HG03045 (cell line): ENCODE data around the gene GOT2.
"Not testable (repeated sequence)": the region's sequence is repeated elsewhere in the genome, so short reads cannot be mapped to it uniquely, and the experiment has no call there.

Experiments used
- ATAC-seq: cut with Tn5 transposase; IDR thresholded peaks from one replicate; pipeline ENCODE4 v1.9.1; 2021; ENCODE audit warnings: mild to moderate bottlenecking, moderate library complexity; ENCODE audit not compliant: unreplicated experiment

Gene GOT2

GRCh38 chr16:58723109-58723508 lies 11.0 kb downstream of the GOT2 start:
- no peak for ATAC-seq

GRCh38 chr16:58717994-58718393 lies 16.1 kb downstream of the GOT2 start:
- no peak for ATAC-seq

GRCh38 chr16:58716468-58716867 lies 17.6 kb downstream of the GOT2 start:
- no peak for ATAC-seq

- no peak for ATAC-seq
Observed at GRCh38 chr16:58713742-58714141, 20.4 kb downstream of the GOT2 start.

GRCh38 chr16:58709333-58709732 lies 24.8 kb downstream of the GOT2 start:
- peak; percentile 65 for ATAC-seq

GRCh38 chr16:58699151-58699550 lies 35.0 kb downstream of the GOT2 start:
- no peak for ATAC-seq

GRCh38 chr16:58695368-58695767 lies 38.7 kb downstream of the GOT2 start:
- ATAC-seq, result no peak

GRCh38 chr16:58692450-58692849 lies 41.7 kb downstream of the GOT2 start:
- no peak for ATAC-seq

GRCh38 chr16:58686985-58687706 lies 47.0 kb downstream of the GOT2 start:
- not testable (repeated sequence) for ATAC-seq

- no peak for ATAC-seq
Observed at GRCh38 chr16:58685084-58685449, 49.0 kb downstream of the GOT2 start.

- peak; percentile 96 for ATAC-seq
Observed at GRCh38 chr16:58684354-58685083, 49.6 kb downstream of the GOT2 start, which contains the start of gene SLC38A7. SLC38A7 (minus strand) TSS chr16:58684770; CDS start chr16:58680126, 4,644 bp downstream.

- no peak for ATAC-seq
Observed at GRCh38 chr16:58684001-58684353, 50.1 kb downstream of the GOT2 start.

GRCh38 chr16:58679763-58680162 lies 54.4 kb downstream of the GOT2 start:
- no peak for ATAC-seq

- ATAC-seq, result no peak
Observed at GRCh38 chr16:58678716-58679115, 55.4 kb downstream of the GOT2 start.

- no peak for ATAC-seq
Observed at GRCh38 chr16:58678269-58678668, 55.8 kb downstream of the GOT2 start.

- ATAC-seq, result no peak
Observed at GRCh38 chr16:58670946-58671583, 63.1 kb downstream of the GOT2 start.

- no peak for ATAC-seq
Observed at GRCh38 chr16:58670177-58670576, 63.9 kb downstream of the GOT2 start.

GRCh38 chr16:58665200-58665599 lies 68.9 kb downstream of the GOT2 start:
- ATAC-seq, result no peak

GRCh38 chr16:58661199-58661830 lies 72.8 kb downstream of the GOT2 start:
- ATAC-seq, result peak; percentile 78

- ATAC-seq, result not testable (repeated sequence)
Observed at GRCh38 chr16:58659911-58660310, 74.2 kb downstream of the GOT2 start.

GRCh38 chr16:58658796-58659211 lies 75.3 kb downstream of the GOT2 start:
- ATAC-seq, result no peak
